H54 (cell line): ENCODE data around the gene UIMC1.
A peak's percentile ranks its signal among the peaks of the same experiment; 100 is the strongest.
"Not testable (repeated sequence)": the region's sequence is repeated elsewhere in the genome, so short reads cannot be mapped to it uniquely, and the experiment has no call there.

Experiments
- DNase-seq: peaks from one replicate; pipeline ENCODE4 v3.0.0; 2011; ENCODE audit warnings: low spot score, mixed read lengths; ENCODE audit not compliant: insufficient read length
- FAIRE-seq: peaks from 3 replicates; lab custom pipeline; 2011; peaks lifted over from hg19 to GRCh38; lab: Jason Lieb, UNC
- POLR2A ChIP-seq: IDR thresholded peaks from 2 replicates; pipeline ENCODE4 v1.6.1; 2011; ENCODE audit warnings: low read depth, mild to moderate bottlenecking, low read length

The UIMC1 gene

GRCh38 chr5:177006265-177006972 is at the start of gene UIMC1:
TSS of gene UIMC1 (minus strand) at chr5:177006779. CDS start at chr5:176982615, 24,164 bp downstream.
- peak; percentile 78 for DNase-seq
- FAIRE-seq: no peak
- peak; percentile 51; the same call in 1 of the 2 replicates for TF ChIP-seq POLR2A

GRCh38 chr5:177049285-177049684 is 42.7 kb upstream of the UIMC1 start:
- FAIRE-seq (no peak), DNase-seq (no peak)
- TF ChIP-seq POLR2A: no peak

GRCh38 chr5:177048531-177048930 is 42.0 kb upstream of the UIMC1 start:
- DNase-seq, FAIRE-seq: not testable (repeated sequence)

GRCh38 chr5:177045631-177046030 is 39.1 kb upstream of the UIMC1 start:
- TF ChIP-seq POLR2A: no peak
- DNase-seq: no peak
- FAIRE-seq: no peak

- DNase-seq (no peak), FAIRE-seq (no peak)
- no peak for TF ChIP-seq POLR2A
Observed at GRCh38 chr5:177044641-177045040, 38.1 kb upstream of the UIMC1 start.

GRCh38 chr5:177043958-177044357 is 37.4 kb upstream of the UIMC1 start:
- TF ChIP-seq POLR2A: no peak
- no peak for FAIRE-seq
- DNase-seq: no peak

GRCh38 chr5:177043114-177043513 is 36.5 kb upstream of the UIMC1 start:
- DNase-seq: no peak
- no peak for TF ChIP-seq POLR2A
- FAIRE-seq: no peak

GRCh38 chr5:177041936-177042335 is 35.4 kb upstream of the UIMC1 start:
- FAIRE-seq (no peak), DNase-seq (no peak)
- TF ChIP-seq POLR2A: no peak

- no peak for TF ChIP-seq POLR2A
- DNase-seq: peak; percentile 26
- FAIRE-seq: no peak
Observed at GRCh38 chr5:177040814-177041420, 34.3 kb upstream of the UIMC1 start.

GRCh38 chr5:177036921-177037320 is 30.3 kb upstream of the UIMC1 start:
- no peak for FAIRE-seq
- no peak for DNase-seq
- no peak for TF ChIP-seq POLR2A

GRCh38 chr5:177036443-177036842 is 29.9 kb upstream of the UIMC1 start:
- DNase-seq (no peak), FAIRE-seq (no peak)
- TF ChIP-seq POLR2A: no peak

GRCh38 chr5:177035976-177036375 is 29.4 kb upstream of the UIMC1 start:
- no peak for FAIRE-seq
- DNase-seq: no peak
- TF ChIP-seq POLR2A: no peak

GRCh38 chr5:177029498-177029897 is 22.9 kb upstream of the UIMC1 start:
- no peak for FAIRE-seq
- no peak for TF ChIP-seq POLR2A
- DNase-seq: no peak

- DNase-seq (no peak), FAIRE-seq (no peak)
- no peak for TF ChIP-seq POLR2A
Observed at GRCh38 chr5:177027665-177028064, 21.1 kb upstream of the UIMC1 start.

- FAIRE-seq: no peak
- no peak for TF ChIP-seq POLR2A
- no peak for DNase-seq
Observed at GRCh38 chr5:177025101-177025601, 18.6 kb upstream of the UIMC1 start.
